Measurements from ENCODE around the gene ZNF473.
"Not testable (repeated sequence)": the region's sequence is repeated elsewhere in the genome, so short reads cannot be mapped to it uniquely, and the experiment has no call there.

Gene ZNF473

DNA sequence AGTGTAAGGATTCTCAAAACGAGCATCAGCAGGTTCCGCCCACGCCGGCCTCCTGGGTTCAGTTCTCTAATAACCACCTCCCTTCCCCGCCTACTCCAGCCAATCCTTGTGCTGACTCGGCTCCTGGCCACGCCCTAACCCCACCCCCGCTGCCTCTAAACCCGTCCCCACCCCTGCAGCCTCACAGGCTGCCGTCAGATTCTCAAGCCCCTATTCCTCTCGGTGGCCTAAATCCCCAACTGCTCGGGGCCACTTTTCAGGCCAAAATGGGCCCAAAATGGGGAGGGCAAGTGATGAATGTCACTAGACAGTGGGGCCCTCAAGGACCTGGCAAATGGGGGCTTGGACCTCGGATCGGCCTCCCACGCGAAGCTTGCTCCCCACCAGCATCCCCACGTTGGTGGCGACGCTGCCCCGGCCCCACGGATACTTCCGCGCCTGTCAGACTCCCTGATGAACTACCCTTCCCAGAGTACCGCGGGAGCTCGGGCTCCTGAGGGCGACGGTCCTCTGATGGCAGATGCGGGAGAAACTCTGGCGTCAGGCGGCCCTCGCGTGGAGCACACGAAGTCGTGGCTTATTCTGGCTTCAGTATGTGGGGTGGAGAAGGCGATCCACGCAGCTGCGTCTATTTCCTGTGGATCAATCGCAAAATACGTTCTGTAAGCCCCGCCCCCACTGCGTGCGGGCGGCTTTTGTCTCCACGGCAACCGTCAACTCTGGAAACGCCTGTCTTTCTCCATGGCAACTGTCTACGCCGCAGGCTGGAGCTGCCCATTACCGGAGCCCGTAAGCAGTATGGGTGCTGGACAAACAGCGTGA lies 24.8 kb downstream of the ZNF473 start:
- peak; percentile 55 for DNase-seq (ENCODE audit: low read depth)

DNA sequence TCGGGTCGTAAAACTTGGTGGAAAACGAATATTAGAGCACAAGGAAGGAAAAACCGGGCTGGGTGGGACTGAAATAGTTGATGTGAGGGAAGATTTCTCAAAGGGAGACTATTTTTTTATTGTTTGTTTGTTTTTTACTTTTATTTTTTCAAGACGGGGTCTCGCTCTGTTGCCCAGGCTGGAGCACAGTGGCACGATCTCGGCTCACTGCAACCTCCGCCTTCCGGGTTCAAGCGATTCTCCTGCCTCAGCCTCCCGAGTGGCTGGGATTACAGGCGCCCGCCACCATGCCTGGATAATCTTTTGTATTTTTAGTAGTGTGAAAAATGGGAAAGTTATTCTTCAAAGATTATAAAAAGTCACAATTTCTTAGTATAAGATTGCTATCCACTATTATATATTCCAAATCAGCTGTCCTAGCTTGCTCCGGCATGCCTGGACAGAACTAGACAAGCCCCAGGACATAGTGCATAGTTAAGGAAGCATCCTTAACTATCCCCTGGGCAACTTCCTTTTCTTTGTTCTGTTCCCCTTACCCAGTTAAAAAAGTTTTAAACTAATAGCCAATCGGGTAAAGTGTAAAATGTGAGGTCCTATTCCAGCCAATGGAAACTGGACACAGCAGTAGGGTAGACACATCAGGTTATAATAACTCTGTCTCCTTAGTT lies 25.6 kb downstream of the ZNF473 start:
- DNase-seq (ENCODE audit: low read depth) = not testable (repeated sequence)

DNA sequence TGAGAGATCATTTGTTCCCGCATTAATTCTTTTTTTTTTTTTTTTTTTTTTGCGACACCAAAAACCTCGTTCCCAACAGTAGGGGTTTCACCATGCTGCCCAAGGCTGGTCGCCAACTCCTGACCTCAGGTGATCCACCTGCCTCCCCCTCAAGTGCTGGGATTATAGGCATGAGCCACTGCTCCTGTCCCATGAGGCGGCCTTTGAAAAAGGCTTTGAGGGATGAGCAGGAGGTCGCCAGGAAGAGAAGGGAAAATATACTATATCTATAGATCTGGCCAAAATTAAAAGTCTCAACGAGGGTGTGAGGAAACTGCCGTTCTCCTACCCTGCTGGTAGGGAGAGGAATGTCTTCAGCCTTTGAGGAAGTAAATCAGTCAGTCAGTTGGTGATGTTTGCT lies 26.2 kb downstream of the ZNF473 start:
- no peak for DNase-seq (ENCODE audit: low read depth)

DNA sequence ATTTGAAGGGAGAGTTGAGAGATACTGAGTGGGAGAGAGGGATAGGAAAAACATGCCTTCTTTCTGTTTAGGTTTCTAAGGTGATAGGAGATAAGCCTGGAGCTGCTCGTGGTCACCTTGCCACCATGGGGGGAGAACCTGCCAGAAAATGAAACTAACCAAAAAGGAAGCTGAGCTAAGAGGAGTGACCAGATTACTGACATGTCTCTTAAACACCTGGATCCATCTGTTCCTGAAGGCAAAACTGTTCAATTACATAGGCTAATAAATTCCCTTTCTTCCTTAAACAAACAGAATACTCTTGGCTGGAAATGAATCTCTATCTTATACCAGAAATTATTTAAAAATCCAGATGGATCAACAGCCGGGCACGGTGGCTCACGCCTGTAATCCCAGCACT lies 27.3 kb downstream of the ZNF473 start:
- no peak for DNase-seq (ENCODE audit: low read depth)

DNA sequence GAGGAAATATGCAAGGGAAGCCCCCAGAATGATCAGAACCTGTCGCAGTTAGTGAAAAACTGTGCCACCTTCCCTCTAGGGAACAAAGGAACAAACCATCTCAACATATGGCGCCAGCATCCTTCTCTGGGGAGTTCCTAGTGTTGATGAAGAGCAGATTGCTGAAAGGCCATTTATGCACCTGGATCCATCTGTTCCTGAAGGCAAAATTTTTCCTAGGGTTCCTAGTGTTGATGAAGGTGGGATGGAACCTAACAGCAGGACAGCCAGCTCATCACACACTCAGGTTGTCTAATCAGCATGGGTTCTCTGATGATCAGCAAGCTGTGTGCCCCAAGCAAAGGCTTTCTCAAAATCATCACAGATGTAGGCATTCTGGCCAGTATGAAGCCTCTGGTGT lies 32.6 kb downstream of the ZNF473 start:
- no peak for DNase-seq (ENCODE audit: low read depth)

DNA sequence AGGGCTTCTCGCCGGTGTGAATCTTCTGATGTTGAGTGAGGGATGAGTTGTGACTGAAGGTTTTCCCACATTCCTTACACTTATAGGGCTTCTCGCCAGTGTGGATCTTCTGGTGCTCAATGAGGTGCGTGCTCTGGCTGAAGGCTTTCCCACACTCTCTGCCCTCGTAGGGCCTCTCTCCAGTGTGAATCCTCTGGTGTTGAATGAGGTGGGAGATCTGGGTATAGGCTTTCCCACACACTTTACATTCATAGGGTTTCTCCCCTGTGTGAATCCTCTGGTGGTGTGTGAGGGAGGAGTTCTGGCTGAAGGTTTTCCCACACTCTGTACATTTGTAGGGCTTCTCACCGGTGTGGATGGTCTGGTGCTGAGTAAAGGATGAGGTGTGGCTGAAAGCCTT lies 33.2 kb downstream of the ZNF473 start:
- no peak for DNase-seq (ENCODE audit: low read depth)

DNA sequence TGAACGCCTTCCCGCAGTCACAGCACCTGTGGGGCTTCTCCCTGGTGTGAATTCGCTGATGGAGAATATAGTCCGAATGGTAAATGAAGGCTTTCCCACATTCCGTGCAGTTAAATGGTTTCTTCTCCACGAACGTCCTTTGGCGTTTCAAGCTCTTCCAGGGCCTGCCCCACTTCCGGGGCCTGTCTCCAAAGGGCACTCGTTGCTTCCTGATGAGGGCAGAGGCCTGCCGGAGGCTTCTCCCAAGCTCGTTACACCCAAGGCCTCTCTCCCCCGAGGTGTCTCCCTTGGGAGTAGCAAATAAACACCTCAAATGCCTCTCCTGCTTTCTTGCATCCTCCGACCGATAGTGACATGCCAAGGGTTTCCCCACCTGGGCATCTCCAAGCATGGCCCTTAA lies 34.3 kb downstream of the ZNF473 start:
- DNase-seq (ENCODE audit: low read depth) = no peak

DNA sequence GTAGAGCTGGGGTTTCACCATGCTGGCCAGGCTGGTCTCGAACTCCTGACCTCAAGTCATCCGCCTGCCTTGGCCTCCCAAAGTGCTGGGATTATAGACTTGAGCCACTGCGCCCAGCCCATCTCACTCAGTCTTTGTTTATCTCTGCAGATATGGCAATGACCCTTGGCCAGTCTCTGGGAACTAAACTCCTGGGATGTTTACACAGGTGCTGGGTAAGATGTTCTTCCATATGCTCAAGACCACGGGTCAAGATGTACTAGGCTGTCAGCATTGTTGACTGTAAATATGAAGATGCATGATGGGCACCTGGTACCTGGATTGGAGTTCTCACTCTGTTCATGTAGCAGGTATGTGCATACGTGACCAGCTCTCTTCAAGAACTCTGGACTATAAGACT lies 35.8 kb downstream of the ZNF473 start:
- no peak for DNase-seq (ENCODE audit: low read depth)

DNA sequence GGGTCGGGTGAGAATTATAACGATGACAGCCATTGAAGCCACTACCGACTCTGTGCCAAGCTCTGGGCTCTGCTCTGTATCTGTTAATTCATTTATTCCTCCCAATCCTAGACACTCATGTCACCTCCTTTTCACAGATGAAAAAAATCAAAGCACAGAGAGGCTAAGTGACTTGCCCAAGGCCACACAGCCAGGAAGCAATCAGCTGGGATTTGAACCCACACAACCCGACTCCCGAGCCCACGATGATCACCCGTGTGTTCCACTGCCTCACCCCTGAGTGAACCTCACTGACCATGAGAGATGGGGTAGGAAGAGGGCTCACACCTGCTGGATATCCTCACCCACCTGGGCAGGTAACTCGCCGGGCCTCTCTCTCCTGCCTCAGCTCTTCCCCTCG lies 40.1 kb downstream of the ZNF473 start:
- DNase-seq (ENCODE audit: low read depth) = no peak

DNA sequence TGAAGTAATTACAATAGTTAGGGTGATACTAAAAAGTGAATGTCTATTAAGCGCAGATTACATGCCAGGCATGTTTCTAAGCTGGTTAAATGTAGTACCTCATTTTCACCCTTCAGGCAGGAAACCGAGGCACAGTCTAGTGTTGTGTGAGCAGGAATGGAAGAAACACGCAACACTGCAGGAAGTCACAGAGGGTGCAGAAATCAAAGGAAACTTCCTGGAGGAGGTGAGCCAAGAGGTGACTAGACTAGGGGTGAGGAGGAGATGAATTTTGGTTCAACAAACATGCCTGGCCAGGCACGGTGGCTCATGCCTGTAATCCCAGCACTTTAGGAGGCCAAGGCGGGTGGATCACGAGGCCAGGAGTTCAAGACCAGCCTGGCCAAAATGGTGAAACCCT lies 41.8 kb downstream of the ZNF473 start:
- DNase-seq (ENCODE audit: low read depth) = no peak

DNA sequence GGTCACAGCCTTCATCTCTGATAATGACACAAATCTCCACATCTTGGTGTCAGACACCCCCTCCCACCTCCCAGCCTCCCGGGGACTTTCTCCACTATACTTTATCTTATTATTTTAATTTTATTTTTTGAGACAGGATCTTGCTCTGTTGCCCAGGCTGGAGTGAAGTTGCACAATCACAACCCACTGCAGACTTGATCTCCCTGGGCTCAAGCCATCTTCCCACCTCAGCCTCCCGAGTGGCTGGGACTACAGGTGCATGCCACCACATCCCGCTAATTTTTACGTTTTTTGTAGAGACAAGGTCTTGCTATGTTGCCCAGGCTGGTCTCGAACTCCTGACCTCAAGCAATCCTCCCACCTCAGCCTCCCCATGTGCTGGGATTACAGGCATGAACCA lies 42.6 kb downstream of the ZNF473 start:
- not testable (repeated sequence) for DNase-seq (ENCODE audit: low read depth)

DNA sequence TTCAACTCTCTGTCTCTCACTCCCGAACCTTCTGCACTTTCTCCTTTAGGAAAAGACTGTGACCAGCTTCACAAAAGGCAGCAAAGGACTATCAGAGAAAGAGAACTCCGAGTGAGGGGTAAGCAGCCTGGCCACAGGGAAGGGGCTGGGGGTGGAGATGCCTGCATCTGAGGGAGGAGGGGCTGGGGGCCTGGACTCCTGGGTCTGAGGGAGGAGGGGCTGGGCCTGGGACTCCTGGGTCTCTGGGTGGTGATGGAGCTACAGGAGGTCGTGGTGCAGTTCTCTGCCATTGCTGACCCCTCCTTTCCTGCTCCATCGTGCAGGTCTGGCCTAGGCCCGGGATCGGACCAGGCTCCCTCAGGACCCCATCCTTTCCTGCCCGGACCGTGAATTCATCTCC lies 49.3 kb downstream of the ZNF473 start:
- DNase-seq (ENCODE audit: low read depth) = not testable (repeated sequence)

DNA sequence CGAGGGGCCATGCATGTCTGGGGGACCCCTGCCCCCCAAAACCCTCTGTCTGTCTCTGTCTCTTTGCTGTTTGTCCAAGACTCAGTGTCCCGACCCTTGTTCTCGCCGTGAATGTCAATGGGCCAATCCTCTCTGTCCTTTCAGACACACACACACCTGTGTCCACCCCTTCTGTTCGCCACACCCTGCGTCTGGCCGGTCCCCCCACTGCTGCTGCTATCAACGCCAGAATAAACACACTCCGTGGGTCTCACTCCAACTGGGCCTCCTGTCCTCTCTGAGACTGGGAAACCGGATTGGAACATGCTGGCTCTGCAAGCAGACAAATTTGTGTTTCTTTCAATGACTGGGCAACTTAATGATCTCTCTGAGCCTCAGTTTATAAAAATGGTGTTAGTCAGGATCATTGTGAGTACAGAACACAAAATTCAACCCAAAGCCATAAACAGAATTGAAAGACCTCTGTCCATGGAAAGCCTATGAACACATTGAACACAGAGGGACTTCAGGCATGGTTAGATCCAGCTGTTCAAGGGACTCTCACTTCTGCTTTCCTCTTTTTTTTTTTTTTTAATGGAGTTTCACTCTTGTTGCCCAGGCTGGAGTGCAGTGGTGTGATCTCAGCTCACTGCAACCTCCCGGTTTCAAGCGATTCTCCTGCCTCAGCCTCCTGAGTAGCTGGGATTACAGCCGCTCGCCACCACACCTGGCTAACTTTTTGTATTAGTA lies 50.0 kb downstream of the ZNF473 start:
- DNase-seq (ENCODE audit: low read depth) = not testable (repeated sequence)

DNA sequence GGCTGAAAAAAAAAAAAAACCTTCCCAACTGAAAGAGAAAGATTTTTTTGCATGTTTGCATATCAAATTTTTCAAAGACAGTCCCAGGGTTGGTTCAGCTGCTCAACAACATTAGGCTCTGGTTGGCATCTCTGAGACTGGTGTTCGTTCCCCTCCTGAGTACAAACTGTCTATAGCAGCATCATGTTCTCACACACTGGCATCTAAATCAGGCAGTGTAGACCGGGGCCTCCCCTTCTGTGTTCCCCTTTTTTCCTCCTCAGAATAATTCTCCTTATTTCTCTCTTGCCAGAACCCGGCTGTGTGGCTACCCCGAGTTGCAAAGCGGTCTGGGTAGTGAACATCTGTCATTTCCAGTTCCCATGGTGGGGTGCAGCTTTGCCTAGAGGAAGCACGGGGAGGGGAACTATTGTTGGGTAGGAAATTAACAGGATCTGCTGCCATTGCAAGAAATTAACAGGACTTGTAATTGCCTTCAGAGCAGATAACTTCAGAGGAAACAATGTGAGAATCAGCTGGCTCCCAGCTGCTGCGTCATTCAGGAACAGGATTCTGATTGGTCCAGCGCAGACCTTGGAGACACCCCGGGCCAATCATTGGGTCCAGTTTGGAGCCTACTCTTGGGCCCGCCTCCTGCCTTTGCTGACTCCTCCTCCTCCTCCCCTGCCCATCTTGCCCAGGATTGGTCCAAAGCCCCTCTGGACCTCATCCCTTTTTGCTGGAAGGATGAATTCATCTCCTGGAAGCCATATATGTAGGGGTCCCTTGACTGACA lies 51.0 kb downstream of the ZNF473 start:
- DNase-seq (ENCODE audit: low read depth) = not testable (repeated sequence)

DNA sequence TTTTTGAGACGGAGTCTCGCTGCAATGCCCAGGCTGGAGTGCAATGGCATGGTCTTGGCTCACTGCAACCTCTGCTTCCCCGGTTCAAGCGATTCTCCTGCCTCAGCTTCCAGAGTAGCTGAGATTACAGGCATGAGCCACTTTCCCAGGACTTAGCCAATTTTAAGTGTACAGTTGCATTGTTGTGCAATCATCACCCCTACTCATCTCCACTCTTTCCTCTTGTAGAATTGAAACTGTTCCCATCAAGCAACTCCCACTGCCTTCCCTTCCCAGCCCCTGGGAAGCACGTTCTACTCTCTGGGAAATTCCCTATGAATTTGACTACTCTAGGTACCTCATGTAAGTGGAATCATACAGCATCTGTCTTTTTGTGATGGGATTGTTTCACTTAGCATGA lies 53.2 kb downstream of the ZNF473 start:
- not testable (repeated sequence) for DNase-seq (ENCODE audit: low read depth)

DNA sequence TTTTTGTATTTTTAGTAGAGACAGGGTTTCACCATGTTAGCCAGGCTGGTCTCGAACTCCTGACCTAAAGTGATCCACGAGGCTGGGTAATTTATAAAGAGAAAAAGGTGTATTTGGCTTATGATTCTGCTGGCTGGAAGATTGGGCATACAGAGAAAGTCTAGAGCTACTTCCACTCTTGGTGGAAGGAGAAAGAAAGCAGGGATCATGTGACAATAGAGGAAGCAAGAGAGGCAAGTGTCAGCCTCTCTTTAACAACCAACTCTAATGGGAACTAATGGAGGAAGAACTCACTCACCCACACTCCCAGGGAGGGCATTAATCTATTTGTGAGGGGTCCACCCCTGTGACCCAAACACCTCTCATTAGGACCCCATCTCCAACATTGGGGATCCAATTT lies 58.6 kb downstream of the ZNF473 start:
- DNase-seq (ENCODE audit: low read depth) = not testable (repeated sequence)

DNA sequence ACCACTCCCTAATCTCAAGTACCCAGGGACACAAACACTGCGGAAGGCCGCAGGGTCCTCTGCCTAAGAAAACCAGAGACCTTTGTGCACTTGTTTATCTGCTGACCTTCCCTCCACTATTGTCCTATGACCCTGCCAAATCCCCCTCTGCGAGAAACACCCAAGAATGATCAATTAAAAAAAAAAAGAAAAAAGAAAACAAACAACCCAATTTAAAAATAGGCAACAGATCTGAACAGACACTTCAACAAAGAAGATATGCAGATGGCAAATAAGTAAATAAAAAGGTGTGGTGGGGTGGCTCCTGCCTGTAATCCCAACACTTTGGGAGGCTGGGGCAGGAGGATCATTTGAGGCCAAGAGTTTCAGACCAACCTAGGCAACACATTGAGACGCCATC lies 61.3 kb downstream of the ZNF473 start:
- DNase-seq (ENCODE audit: low read depth) = not testable (repeated sequence)

DNA sequence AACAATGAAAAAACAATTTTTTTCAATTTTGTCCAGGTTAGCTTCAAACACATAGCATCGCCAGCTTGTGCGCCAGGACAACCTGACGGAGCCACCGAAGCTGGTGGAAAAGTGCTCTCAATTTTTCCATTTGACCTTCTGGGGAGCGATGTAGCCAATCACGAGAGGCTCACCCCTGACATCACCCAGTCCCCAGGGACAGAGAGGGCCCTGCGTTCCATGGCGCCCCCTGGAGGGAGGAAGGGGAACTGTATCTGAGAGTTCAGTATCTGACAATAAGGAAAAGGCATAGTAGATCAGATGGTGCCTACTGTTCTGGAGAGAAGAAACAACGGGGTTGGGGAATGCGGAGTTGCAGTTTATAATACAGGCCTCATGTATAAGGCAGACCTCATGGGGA lies 64.9 kb downstream of the ZNF473 start:
- peak; percentile 4 for DNase-seq (ENCODE audit: low read depth)

DNA sequence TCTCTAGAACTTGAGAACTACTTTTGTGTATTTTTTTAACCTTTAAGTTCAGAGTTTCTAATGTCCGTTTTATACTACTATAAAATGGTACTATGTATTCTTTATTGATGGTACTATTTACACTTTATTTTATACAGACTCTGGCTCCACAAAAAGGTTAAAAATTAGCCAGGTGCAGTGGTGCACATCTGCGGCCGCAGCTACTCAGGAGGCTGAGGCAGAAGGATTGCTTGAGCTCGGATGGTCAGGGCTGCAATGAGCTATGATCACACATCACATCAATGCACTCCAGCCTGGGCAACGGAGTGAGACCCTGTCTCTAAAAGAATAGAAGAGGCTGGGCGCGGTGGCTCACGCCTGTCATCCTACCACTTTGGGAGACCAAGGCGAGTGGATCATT lies 66.0 kb downstream of the ZNF473 start:
- not testable (repeated sequence) for DNase-seq (ENCODE audit: low read depth)

DNA sequence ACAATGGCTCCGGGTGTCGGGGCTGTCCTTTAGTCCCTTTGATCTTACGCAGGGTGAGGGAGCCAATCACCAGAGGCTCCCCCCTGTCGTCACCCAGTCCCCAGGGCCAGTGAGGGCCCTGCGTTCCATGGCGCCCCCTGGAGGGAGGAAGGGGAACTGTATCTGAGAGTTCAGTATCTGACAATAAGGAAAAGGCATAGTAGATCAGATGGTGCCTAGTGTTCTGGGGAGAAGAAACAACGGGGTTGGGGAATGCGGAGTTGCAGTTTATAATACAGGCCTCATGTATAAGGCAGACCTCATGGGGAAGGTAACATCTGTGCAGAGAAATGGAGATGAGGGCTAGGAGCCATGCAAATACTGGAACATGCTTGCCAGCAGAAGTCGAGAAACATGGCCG lies 66.8 kb downstream of the ZNF473 start:
- DNase-seq (ENCODE audit: low read depth) = not testable (repeated sequence)

DNA sequence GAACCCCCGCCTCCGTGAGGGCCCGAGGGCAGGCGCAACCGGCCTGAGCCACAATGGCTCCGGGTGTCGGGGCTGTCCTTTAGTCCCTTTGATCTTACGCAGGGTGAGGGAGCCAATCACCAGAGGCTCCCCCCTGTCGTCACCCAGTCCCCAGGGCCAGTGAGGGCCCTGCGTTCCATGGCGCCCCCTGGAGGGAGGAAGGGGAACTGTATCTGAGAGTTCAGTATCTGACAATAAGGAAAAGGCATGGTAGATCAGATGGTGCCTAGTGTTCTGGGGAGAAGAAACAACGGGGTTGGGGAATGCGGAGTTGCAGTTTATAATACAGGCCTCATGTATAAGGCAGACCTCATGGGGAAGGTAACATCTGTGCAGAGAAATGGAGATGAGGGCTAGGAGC lies 72.1 kb downstream of the ZNF473 start:
- not testable (repeated sequence) for DNase-seq (ENCODE audit: low read depth)

DNA sequence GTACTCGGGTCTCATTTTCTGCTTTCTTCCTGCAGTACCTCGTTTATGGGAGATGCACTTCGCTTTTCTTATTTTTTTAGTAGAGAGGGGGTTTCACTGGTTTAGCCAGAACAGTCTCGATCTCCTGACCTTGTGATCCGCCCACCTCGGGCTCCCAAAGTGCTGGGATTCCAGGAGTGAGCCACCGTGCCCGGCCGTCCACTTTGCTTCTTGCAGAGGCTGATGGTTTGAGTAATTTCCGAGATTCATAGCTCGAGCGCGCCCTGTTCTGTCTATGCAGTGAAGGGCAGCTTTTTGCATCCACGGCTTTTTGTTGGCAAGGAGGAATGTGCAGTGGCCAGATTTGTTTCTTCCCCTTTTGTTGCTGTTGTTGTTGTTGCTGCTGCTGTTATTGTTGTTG lies 73.1 kb downstream of the ZNF473 start:
- not testable (repeated sequence) for DNase-seq (ENCODE audit: low read depth)

Data from stimulated activated CD8-positive, alpha-beta memory T cell treated with anti-CD3 and anti-CD28 coated beads, Interleukin-7, amount 100 ng/mL, for 24 hours (primary cell).